HG03039 (cell line): Measurements from ENCODE around the gene RABL2B.

Source experiments
- ATAC-seq: cut with Tn5 transposase; IDR thresholded peaks from one replicate; pipeline ENCODE4 v1.9.1; 2021; ENCODE audit warnings: mild to moderate bottlenecking, moderate library complexity; ENCODE audit not compliant: unreplicated experiment

RABL2B gene

GRCh38 chr22:50738649-50739227, 44.7 kb downstream of the RABL2B start:
- no peak for ATAC-seq

- no peak for ATAC-seq
These were observed 45.4 kb downstream of the RABL2B start, which contains the start of gene ACR for GRCh38 chr22:50737728-50738648. Gene ACR (plus strand): TSS chr22:50738204. CDS start chr22:50738236, 32 bp downstream.

GRCh38 chr22:50735739-50736030, 47.8 kb downstream of the RABL2B start:
- ATAC-seq, result no peak

- no peak for ATAC-seq
These were observed 48.3 kb downstream of the RABL2B start for GRCh38 chr22:50734986-50735738.

GRCh38 chr22:50734343-50734771, 49.1 kb downstream of the RABL2B start:
- ATAC-seq, result no peak

- ATAC-seq, result no peak
These were observed 49.7 kb downstream of the RABL2B start for GRCh38 chr22:50733521-50734342.

GRCh38 chr22:50732681-50733080, 50.8 kb downstream of the RABL2B start:
- ATAC-seq, result no peak

GRCh38 chr22:50731811-50732624, 51.4 kb downstream of the RABL2B start:
- ATAC-seq, result no peak

- ATAC-seq, result no peak
These were observed 52.3 kb downstream of the RABL2B start for GRCh38 chr22:50730941-50731661.

- no peak for ATAC-seq
These were observed 53.2 kb downstream of the RABL2B start for GRCh38 chr22:50730013-50730891.

- no peak for ATAC-seq
These were observed 53.9 kb downstream of the RABL2B start for GRCh38 chr22:50729391-50730012.

- ATAC-seq, result no peak
These were observed 54.9 kb downstream of the RABL2B start for GRCh38 chr22:50728523-50728931.

GRCh38 chr22:50727678-50728522, 55.5 kb downstream of the RABL2B start:
- ATAC-seq, result no peak

GRCh38 chr22:50726643-50727340, 56.6 kb downstream of the RABL2B start:
- ATAC-seq, result no peak

- ATAC-seq, result no peak
These were observed 57.8 kb downstream of the RABL2B start for GRCh38 chr22:50725597-50725996.

- no peak for ATAC-seq
These were observed 58.8 kb downstream of the RABL2B start for GRCh38 chr22:50724616-50725015.
